Endometrium (tissue), 2 donors: Measurements from ENCODE around the gene ERICH4.
"Not testable (repeated sequence)": the region's sequence is repeated elsewhere in the genome, so short reads cannot be mapped to it uniquely, and the experiment has no call there.

Experiments used
- FAIRE-seq: peaks from 2 replicates; lab custom pipeline; 2012; peaks lifted over from hg19 to GRCh38; lab: Jason Lieb, UNC
- donor health status: control.
- donor health status: control.

ERICH4 gene

DNA sequence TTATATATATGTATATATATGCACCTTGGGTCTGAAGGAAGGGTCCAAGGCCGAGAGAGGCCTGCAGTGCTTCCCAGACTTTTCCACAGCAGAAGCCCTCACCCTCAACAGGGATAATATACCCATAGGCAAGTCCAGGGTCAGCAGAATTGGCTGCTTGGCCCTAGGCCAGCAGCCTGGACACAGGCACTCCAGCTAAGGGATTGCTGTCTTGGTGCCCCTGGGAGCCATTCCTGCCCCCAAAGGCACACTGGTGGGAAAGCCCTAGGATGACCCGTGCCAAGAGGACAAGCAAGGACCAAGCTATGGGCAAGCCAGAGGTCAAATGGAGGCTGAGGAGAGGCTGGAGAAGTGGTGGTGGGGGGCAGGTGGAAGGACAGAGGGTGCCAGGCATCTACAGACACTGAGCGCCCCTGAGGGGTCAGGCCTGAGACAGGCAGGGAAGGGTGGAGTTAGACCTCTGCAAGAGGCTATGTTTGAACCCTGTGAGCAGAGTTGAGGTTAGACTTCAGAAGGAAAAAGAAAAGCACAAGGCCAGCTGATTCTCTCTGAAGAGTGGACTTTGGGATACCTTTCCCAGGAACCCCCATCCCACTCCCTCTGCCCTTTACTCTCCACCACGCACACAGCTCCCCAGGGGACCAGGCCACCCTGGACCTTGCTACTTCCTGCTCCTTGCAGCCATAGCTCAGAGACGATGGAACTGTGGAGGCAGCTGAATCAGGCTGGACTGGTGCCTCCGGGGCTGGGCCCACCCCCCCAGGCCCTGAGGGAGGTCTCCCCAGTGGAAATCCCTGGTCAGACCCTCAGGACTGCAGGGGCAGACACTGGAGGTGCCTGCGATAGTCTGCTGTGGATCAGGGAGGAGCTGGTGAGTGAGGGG lies at the start of gene ERICH4:
ERICH4 (plus strand) TSS at position 684 of the 883 bp plus-strand sequence; CDS start at position 698, 14 bp downstream.
- no peak for FAIRE-seq

DNA sequence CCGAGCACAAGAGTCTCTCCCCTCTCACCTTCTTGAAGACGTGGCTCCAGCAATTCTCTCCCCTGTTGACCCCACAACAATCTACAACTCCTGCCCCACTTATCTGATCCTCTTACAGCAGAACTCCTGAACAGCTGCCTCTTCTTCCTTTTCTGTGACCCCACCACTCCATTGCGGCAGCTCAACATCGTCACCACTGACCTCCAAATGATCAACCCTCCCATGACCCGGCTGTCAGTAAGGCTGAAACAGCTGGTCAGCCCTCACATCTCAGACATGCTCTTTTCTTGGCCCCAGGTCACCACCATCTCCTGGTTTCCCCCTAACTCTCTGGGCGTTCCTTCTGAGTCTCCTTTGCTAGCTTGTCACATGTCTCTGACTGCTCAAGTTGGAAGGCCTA lies 47.6 kb upstream of the ERICH4 start:
- no peak for FAIRE-seq

- FAIRE-seq, result peak; percentile 96
Measured at GRCh38 chr19:41397086-41398049, 45.6 kb upstream of the ERICH4 start, which contains the start of the genes BCKDHA and EXOSC5. Gene BCKDHA, plus strand, starts transcription at chr19:41397818. Its CDS starts 10 bp downstream, at chr19:41397828. Gene EXOSC5, minus strand, starts transcription at chr19:41397359. Its CDS starts 31 bp downstream, at chr19:41397328.

GRCh38 chr19:41398050-41398418 lies 44.9 kb upstream of the ERICH4 start:
- FAIRE-seq, result no peak

GRCh38 chr19:41398598-41398997 lies 44.4 kb upstream of the ERICH4 start:
- no peak for FAIRE-seq

DNA sequence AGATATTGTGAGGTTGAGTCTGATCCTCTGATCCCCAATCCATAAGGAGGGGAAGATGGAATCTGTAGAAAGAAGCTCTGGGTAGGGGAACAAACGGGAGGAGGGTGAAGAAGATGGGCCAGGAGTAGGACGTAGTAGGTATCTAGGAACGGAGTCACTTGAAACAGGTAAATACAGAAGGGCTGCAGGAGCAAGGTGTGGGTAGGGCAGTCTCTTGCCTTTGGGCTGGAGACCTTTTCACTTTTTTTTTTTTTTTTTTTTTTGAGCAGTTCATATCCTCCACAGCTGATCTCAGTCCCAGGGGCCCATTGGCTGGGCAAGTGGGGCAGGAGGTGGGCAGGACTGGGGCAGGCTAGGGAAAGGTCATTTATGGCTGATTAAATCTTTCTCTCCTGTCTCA lies 43.9 kb upstream of the ERICH4 start:
- FAIRE-seq, result no peak

DNA sequence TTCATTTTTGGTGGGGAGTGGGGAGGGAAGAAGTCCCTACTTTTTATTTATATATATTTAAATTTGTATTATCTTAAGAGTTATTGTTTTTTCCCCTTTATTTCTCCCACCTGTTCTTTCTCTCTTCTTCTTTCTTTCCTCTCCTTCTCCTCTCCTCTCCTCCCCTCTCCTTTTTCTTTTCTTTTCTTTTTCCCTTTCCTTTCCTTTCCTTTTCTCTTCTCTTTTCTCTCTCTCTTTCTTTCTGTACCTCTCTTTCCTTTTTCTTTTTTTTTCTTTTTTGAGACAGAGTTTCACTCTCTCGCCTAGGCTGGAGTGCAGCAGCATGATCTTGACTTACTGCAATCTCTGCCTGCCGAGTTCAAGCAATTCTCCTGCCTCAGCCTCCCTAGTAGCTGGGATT lies 43.4 kb upstream of the ERICH4 start:
- no peak for FAIRE-seq

DNA sequence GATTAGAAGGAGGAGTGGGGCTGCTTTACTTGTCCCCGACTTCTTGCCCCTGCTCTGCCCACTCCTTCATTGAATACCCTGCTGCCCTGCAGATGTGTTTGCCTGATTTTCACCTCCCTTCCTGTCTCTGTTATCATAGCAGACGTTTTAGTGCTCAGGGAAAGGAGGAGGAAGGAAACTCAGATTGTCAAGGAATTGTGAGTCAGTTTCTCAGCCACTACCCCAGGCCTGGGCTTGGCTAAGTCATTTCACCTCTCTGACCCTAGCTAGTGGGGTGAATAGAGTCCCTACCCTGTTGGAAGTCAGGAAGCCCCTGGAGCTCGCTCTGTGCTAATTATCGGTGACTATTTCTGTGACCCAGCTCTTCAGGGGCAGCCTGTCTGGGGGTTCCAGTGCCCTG lies 41.5 kb upstream of the ERICH4 start:
- FAIRE-seq, result no peak

DNA sequence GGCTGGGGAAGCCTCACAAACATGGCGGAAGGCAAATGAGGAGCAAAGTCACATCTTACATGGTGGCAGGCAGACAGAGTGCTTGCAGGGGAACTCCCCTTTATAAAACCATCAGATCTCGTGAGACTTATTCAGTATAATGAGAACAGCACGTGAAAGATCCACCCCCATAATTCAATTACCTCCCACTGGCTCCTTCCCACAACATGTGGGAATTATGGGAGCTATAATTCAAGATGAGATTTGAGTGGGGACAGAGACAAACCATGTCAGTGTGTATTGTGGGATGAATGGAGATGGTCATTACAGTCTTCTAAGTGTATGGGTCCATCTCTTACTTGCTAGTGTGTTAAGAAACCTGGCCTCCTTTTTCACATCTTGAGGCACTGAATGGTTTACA lies 40.9 kb upstream of the ERICH4 start:
- FAIRE-seq, result no peak

- FAIRE-seq, result no peak
Measured at GRCh38 chr19:41403181-41403970, 39.6 kb upstream of the ERICH4 start.

GRCh38 chr19:41405776-41406175 lies 37.2 kb upstream of the ERICH4 start:
- no peak for FAIRE-seq

DNA sequence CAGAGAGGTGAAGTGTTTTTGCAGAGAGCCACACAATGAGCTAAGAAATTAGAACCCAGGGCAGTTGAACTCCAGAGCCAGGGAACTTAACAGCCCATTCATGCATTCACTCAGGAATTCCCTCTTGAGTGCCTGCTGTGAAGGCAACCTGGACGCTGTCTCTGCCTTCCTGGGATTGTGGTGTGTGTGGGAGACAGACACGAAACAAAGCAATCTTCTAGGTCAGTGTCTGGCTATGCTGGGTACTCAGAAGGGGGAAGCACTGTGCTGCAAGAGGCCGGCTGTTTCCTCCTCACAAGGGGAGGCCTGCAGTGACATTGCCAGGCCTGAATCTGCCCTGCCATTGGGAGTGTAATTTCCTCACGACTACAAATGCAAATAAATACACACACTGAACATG lies 35.7 kb upstream of the ERICH4 start:
- no peak for FAIRE-seq

GRCh38 chr19:41408256-41408655 lies 34.7 kb upstream of the ERICH4 start:
- no peak for FAIRE-seq

DNA sequence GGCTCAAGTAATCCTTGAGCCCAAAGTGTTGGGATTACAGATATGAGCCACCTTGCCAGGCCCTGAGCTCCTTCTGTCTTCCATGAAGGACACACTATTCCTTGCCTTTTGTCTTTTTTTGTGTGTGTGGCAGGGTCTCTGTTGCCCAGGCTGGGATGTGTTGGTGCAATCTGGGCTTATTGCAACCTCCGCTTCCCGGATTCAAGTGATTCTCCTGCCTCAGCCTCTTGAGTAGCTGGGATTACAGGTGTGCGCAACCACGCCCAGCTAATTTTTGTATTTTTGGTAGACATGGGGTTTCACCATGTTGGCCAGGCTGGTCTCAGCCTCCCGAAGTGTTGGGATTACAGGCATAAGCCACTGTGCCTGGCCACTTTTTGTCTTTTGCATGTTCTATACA lies 34.1 kb upstream of the ERICH4 start:
- not testable (repeated sequence) for FAIRE-seq

- no peak for FAIRE-seq
Measured at GRCh38 chr19:41409288-41409687, 33.7 kb upstream of the ERICH4 start.

DNA sequence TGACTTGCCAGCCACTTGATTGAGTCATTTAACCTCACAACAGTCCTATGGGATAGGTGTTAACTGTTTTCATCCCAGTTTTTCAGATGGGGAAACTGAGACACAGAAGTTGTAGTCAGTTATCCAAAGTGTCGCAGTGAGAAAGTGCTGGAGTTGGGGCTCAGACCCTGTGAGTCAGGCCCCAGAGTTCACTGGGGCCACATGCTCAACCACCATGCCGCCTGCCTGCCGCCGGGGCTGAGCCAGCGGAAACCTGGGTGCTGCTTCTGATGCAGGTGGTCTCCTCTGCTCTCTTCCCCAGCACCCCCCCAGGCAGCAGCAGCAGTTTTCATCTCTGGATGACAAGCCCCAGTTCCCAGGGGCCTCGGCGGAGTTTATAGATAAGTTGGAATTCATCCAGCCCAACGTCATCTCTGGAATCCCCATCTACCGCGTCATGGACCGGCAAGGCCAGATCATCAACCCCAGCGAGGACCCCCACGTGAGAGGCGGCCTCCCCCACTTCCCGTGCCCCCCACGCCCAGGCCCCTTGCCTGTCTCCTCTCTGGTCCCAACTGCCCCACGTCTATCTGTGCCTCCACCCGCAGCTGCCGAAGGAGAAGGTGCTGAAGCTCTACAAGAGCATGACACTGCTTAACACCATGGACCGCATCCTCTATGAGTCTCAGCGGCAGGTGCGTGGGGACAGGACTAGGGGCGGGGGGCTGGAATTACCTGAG lies 32.5 kb upstream of the ERICH4 start:
- FAIRE-seq, result no peak

DNA sequence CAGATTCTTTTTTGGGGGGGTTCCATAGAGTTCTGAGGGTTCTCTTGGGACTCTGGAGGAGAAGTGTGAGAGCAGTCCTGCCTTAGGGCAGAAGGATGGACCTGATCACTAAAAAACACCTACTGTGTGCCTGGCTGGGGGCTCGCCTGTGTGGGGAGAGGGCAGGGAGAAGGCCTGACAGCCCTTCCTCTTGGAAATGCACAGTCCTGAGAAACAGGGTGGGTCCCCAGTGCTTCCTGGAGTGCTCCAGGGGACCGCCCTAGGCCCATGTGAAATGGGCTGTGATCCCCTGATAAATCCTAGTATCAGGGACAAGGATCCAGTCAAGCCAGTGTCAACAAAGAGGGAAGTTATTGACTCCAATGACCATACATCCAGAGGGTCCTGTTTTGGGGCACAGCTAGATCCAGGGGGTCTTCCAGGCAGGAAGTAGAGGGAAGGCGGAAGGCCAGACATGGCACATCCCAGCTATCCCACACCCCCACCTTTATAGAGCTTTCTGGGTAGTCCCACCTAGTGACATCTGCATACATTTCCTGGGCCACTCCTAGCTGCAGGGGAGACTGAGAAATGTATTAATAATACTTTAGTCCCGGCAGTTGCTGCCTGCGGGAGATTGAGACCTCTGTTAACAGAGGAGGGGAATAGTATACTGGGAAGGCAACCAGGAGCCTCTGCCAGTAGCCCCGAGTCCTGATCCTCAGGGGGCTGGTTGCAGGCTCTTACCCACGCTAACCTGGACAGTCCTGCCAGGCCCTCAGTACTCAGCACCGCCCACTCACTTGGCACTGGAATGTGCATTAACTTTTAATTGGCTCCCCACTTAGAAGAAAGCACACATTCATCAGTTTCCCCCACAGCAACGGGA lies 31.6 kb upstream of the ERICH4 start:
- FAIRE-seq, result no peak

GRCh38 chr19:41411968-41412265 lies 31.0 kb upstream of the ERICH4 start:
- FAIRE-seq, result no peak

DNA sequence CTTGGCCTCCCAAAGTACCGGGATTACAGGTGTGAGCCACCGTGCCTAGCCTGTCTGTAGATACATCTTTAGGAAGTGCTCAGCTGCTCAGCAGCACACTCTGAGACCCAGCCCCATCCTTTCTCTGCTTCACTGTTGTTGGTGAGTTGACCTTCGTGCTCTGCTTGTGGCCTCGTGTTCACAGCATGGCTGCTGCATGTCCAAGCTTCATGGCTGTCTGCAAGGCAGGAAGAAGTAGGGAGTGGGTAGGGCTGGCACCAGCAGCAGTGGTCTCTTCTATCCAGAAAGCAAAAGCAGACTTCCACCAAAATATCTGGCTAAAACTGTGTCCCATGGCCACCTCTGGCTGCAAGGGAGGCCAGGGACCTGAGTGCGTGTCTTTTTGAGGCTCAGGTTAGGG lies 30.0 kb upstream of the ERICH4 start:
- FAIRE-seq, result no peak

DNA sequence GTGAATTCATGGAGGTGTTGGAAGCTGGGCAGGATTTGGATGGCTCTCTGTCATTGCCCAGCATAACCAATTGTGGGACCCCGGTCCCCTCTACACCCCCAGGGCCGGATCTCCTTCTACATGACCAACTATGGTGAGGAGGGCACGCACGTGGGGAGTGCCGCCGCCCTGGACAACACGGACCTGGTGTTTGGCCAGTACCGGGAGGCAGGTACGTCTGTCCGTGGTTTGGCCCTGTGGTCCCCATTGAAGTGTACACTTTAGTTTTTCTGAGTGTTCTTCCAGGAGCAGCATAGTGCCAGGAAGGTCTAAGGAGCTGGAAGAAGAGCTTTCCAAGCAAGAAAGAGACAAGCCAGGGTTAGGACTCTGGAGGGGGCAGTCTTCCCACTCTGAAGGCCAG lies 29.0 kb upstream of the ERICH4 start:
- no peak for FAIRE-seq

GRCh38 chr19:41414461-41414860 lies 28.5 kb upstream of the ERICH4 start:
- FAIRE-seq, result no peak
